ENCODE data around the gene ACSS3.
"Not testable (repeated sequence)": the region's sequence is repeated elsewhere in the genome, so short reads cannot be mapped to it uniquely, and the experiment has no call there.

The ACSS3 gene

GRCh38 chr12:81167694-81168093 lies 89.8 kb downstream of the ACSS3 start:
- peak; percentile 7 for DNase-seq (ENCODE audit: low spot score)

GRCh38 chr12:81168445-81168844 lies 90.6 kb downstream of the ACSS3 start:
- DNase-seq (ENCODE audit: low spot score) = no peak

- DNase-seq (ENCODE audit: low spot score) = no peak
These were observed 92.2 kb downstream of the ACSS3 start for GRCh38 chr12:81170072-81170471.

GRCh38 chr12:81172851-81173250 lies 95.0 kb downstream of the ACSS3 start:
- DNase-seq (ENCODE audit: low spot score) = no peak

- DNase-seq (ENCODE audit: low spot score) = no peak
These were observed 96.8 kb downstream of the ACSS3 start for GRCh38 chr12:81174664-81175063.

- DNase-seq (ENCODE audit: low spot score) = no peak
These were observed 98.9 kb downstream of the ACSS3 start for GRCh38 chr12:81176796-81177195.

GRCh38 chr12:81181691-81182090 lies 103.8 kb downstream of the ACSS3 start:
- no peak for DNase-seq (ENCODE audit: low spot score)

- no peak for DNase-seq (ENCODE audit: low spot score)
These were observed 109.8 kb downstream of the ACSS3 start for GRCh38 chr12:81187686-81188085.

- no peak for DNase-seq (ENCODE audit: low spot score)
These were observed 118.7 kb downstream of the ACSS3 start for GRCh38 chr12:81196595-81196994.

GRCh38 chr12:81200561-81200960 lies 122.7 kb downstream of the ACSS3 start:
- not testable (repeated sequence) for DNase-seq (ENCODE audit: low spot score)

- DNase-seq (ENCODE audit: low spot score) = no peak
These were observed 125.9 kb downstream of the ACSS3 start for GRCh38 chr12:81203671-81204204.

GRCh38 chr12:81205416-81205815 lies 127.5 kb downstream of the ACSS3 start:
- DNase-seq (ENCODE audit: low spot score) = no peak

- DNase-seq (ENCODE audit: low spot score) = no peak
These were observed 128.6 kb downstream of the ACSS3 start for GRCh38 chr12:81206429-81206828.

- DNase-seq (ENCODE audit: low spot score) = no peak
These were observed 129.3 kb downstream of the ACSS3 start for GRCh38 chr12:81207173-81207572.

- no peak for DNase-seq (ENCODE audit: low spot score)
These were observed 129.8 kb downstream of the ACSS3 start for GRCh38 chr12:81207664-81208063.

GRCh38 chr12:81208187-81208911 lies 130.5 kb downstream of the ACSS3 start:
- DNase-seq (ENCODE audit: low spot score) = no peak

GRCh38 chr12:81209012-81209411 lies 131.1 kb downstream of the ACSS3 start:
- DNase-seq (ENCODE audit: low spot score) = peak; percentile 4

GRCh38 chr12:81209772-81210225 lies 131.9 kb downstream of the ACSS3 start:
- DNase-seq (ENCODE audit: low spot score) = not testable (repeated sequence)

GRCh38 chr12:81211306-81211705 lies 133.4 kb downstream of the ACSS3 start:
- DNase-seq (ENCODE audit: low spot score) = no peak

GRCh38 chr12:81212996-81213696 lies 135.3 kb downstream of the ACSS3 start:
- peak; percentile 3 for DNase-seq (ENCODE audit: low spot score)

GRCh38 chr12:81216739-81217138 lies 138.9 kb downstream of the ACSS3 start:
- no peak for DNase-seq (ENCODE audit: low spot score)

- peak; percentile 4 for DNase-seq (ENCODE audit: low spot score)
These were observed 143.8 kb downstream of the ACSS3 start for GRCh38 chr12:81221681-81222080.

All from GM03348 (cell line).